Suppressor macrophage treated with lipopolysaccharide for 4 hours (primary cell): ENCODE results near the gene GLA.

ENCODE experiments used
- DNase-seq: peaks from one replicate; pipeline ENCODE4 v3.0.0-alpha.2; 2020

The GLA gene

DNA sequence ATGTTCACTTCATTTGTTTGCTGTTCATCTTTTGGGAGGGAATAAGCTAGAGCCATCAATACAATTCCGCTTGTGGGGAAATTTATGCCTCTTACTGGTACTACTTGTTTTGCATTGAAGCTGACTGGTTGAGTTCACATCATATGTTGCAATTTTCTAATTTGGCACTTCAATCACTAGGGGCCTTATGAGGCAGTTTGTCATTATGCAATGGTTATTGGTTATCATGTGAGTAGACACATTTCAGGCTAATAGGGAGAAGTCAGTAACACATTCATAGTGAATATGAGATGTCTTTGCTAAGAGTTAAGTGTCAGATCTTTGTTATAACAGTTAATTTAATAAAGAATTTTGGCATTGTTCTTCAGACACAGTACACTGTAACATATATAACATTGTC, 11.9 kb downstream of the GLA start:
- DNase-seq = peak; percentile 75

DNA sequence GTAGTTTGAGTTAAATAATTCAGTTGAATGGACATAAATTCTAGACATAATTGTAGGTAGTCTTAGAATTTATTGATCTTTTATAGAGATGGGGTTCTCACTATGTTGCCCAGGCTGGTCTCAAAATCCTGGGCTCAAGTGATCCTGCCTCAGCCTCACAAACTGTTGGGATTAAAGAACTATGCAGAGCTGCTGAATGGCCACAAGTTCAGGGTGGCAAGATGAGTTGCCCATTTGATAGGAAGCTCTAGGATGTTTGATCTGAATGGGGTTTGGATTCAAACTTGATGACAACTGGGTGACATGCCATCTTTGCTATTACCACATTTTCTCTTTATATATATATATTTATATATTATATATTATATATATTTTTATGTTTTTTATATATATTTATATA, 13.4 kb downstream of the GLA start:
- DNase-seq = no peak

DNA sequence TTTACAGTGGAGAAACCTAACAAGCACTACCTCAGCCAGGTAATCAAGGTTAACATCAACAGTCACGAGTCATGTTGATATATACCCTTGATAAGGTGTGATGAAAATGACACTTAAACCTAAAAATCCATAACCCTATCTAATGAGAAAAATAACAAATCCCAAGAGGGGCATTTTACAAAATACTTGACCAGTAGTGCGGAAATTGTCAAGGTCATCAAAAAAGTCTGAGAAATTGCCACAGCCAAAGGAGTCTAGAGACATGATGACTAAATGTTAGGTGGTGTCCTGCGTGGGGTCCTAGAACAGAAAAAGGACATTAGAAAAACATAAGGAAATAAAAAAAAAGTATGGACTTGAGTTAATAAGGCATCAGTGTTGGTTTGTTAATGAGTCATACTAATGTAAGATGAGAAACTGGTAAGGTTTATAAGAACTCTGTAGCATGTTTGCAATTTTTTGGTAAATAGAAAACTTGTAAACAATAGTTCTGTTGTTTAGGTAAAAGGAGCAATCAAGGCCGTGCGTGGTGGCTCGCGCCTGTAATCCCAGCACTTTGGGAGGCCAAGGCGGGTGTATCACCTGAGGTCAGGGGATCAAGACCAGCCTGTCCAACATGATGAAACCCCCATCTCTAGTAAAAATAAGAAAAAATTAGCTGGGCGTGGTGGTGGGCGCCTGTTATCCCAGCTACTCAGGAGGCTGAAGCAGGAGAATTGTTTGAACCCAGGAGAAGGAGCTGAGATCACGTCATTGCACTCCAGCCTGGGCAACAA, 14.0 kb downstream of the GLA start:
- no peak for DNase-seq

DNA sequence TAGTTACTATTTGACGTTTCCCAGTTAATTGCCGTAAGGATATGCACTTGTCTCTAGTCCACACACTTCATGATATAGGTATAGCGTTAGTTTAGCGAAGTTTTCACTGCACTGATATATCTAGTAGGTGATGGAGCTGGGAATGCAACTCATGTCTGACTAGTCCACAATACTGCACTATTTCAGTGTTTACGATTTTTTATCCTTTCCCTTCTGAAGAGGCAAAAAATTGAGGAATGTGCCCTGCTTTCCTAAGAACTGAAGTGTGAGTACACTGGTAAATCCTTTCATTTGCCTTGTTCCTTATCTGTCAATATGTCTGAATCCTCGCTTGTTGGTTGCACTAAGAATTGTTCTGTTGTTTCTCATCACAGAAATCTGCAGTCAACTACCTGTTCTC, 15.9 kb downstream of the GLA start:
- no peak for DNase-seq

DNA sequence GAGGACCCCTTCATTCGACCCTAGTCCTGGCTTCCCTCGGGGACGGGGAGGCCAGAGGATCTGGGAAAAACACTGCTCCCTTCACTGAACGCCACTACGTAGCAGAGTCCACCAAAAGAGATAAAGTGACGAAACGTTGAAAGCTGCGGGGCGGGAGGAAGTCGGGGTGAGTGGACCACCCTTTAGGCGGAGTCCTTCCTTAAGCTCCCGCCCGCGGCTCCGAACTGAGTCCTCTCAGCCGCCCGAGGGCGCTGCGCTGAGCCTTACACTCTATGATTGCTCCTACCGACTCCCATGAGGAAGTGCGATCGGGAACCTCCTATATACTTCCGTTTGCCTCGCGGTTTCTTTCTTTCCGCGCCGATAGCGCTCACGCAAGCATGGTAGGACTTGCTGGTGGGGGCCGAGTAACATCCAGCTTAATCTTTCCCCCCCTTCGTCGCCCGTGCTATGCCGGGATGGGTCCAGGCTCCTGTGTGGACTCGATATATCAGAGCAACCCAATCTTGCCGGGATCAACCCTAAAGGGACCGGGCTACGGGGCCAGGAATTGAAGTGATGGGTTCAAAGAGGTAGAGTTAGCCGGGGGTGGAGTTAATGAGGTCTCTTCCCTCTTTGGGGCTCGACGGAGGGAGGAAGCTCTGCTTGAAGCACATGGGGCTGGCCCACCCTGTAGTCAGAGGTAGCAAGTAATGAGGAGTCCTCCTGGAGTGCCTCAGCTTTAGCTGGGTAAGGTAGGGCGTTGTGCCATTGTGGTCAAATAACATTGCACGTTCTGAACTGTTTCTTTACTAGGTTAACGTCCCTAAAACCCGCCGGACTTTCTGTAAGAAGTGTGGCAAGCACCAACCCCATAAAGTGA, 16.8 kb downstream of the GLA start, which contains the start of gene RPL36A:
TSS of gene RPL36A (plus strand) at position 348 of the 862 bp plus-strand sequence. CDS start at position 381, 33 bp downstream.
- peak; percentile 92 for DNase-seq

DNA sequence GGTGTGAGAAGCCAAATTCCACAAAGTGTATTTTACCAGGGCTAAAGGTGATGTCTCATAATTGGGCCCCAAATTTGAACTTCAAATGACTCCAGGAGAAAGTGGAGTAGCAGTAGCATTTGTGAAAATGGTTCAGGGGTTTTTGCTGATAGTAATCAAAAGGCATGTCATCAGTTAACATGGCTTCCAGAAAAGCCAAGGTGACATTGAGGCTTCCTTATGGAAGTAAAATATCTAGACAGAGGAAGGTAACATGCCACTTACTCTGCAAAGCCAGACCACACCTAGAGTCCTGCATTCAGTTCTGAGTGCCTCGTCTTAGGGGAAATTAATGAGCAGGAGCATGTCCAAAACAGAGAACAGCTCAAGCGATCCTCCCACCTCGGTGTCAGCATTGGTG, 19.1 kb downstream of the GLA start:
- no peak for DNase-seq

DNA sequence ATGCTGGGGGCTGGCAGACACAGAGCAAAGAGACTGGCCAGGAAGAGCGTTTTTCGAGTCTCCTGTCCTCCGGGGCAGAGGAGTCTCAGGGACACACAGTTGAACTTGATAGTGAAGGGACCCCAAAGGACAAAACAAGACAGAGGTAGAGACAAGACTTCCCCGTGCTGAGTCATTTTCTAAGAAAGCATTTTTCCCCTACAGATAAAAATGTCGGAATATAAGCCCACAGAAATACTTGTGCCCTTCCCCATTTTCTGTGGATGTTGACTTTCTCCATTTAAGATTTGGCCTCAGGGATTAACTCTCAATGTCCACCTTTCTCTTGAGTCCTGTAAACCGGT, 21.2 kb downstream of the GLA start:
- DNase-seq = no peak

DNA sequence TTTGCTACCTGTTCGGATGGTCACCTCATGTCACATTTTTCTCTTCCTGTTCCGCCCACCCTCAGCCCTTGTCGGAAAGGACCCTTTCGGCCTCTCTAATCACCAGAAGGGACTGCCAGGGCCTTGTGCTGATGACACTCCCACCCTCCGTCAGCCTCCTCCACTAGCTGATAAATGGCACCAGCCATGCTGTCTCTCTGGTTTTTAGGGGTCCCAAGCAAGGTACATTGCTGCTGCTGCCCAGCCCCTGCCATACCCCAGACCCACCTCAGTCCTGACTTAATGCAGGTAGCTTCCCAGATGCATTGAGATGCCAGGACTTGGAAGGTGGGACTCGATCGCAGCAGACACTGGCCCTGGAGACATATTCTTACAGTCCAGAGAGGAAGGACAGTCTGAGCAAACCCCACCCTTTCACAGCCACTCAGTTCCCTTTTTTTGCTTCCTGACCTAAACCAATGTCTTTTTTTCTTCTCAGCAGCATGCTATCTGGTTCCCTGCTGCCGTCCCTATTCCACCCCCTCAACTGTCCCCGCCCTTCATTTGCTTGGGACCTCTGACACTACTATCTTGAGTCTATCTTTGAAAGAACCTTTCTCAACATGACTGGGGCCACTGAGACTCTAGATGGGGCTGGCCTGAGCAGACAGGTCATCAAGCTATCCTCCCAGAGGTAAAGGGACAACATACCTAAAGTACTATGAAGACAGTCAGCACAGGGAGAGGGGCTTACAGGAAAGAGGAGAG, 21.8 kb downstream of the GLA start, which contains the start of gene BTK:
TSS of gene BTK (minus strand) at position 397 of the 747 bp plus-strand sequence. CDS start 10,907 bp downstream, outside the sequence.
- DNase-seq = peak; percentile 75

DNA sequence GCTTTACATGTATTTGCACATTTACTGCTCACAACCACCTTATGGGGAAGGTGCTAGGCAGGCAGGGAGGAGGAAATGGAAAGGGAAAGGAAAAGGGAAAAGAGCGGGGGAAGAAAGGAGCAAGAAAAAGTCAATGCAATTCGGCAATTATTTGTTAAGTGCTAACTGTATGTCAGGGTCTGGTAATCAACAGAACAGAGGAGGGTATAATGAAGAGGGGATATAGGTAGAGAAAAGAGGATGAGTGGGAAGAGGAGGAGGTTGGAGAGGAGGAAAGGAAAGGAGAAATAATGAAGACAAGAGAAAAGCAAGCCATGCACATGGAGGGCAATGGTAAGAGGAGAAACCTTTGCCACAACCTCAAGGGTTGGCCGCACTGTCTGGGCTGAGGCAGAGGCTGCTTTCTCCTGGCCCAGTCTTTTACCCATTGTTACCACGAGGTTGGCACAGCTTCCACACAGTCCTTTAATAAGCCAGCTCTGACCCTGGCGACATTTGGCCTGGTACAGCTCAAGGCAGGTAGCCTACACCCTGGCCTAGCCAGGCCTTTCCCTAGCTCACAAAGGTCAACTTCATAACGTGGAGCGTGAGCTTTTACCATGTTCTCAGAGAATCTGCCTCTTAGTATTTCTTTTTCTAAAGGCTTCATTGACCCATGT, 22.6 kb downstream of the GLA start:
- no peak for DNase-seq

DNA sequence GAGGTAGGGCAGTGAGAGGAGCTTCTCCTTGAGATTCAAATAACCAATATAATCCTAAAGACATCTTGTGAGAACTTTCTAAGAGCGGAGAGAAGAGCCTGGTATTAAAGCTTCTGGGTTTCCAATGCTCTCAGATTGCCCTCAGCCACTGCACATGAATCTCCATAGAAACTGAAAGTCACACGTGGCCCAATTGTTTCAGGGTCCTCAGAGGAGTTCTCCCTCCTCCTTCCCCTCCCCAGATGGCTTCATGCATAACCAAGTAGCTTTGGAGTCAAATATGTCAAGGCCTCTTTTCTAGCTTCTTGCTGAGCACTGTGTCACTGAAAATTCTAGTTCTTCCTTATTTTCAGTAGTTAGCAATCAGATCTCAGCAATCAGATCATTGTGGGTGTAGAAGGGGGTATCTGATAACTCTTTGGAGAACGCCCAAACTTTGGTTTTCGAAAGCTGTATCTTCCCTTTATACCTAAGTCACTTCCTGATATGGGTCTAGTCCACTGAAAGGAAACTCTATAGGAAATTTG, 24.0 kb downstream of the GLA start:
- DNase-seq = peak; percentile 33

DNA sequence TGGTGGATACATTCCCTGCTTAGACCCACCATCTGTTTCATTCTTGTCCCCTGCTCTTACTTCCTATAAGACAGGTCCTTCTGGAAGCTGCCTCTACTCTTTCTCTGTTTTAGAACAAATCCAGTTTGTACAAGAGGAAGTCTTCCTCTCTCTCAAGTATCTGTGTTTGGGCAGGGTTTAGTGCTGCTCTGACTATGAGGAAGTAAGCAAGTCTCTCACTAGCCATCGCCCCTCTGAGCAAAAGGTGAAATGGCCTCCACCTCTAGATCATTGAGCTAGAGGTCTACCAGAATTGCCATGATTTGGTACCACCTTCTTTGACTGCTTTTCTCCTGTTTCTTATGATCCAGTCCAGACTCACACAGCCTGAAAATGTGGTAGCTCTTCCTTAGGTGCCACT, 30.2 kb downstream of the GLA start:
- no peak for DNase-seq

DNA sequence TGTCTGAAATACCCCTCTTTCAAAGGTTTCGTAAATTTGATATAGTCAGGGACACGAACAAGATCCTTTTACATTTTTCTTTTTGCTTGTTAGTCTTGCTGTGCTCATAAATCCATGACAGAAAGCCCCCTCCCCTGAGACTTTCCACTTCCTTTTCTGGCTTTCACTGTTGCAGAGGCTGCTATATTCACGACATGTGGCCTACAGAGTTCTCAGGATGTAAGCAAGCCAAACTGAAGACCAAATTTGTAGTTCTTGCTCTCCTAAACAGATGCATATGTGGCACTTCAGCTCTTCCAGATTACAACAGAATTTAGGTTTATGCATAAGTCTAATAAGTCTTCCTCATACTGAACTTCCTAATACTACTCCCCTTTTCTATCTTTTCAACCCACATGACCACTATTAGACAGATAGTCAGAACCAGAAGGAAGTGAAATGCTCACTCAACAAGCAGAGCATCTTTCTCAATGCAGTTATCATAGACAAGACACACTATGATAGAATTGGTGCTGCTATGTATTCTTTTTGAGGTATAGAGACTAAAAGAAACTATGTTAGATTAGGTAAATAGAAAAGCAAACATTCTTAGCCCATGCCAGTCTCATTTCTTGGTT, 36.7 kb downstream of the GLA start:
- DNase-seq = no peak

DNA sequence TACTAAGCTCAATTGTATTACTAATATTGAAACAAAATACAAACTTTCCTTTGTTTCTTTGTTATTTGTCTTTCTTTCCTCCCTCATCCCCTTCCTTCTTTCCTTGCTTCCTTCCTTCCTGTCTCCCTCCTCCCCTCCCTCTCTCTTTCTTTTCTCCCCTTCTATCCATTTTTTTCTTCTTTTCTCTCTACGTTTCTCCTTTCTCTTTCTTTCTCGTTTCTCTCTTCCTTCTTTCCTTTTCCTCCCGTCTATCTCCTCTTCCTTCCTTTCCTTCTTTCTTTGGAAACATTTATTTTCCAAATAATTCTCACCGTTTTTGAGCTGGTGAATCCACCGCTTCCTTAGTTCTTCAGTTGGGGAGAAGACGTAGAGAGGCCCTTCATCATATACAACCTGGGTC, 38.0 kb downstream of the GLA start:
- DNase-seq = no peak

DNA sequence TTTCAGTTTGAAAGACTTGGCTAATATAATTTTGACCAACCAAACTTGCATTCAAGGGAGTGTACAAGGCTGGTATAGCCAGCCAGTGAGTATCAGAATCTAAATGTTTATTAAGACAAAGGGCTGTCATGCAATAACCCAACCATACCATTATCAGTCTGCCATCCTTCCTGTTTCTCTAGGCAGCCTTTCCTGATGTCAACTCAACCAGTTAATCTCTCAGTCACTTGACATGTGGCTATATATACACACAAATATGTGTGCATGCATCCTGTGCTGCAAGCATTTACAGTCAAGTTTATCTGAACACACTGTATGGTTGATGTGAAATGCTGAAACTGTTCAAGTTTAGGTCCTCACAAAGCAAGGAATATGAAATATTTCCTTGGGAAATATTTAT, 38.9 kb downstream of the GLA start:
- DNase-seq = no peak

DNA sequence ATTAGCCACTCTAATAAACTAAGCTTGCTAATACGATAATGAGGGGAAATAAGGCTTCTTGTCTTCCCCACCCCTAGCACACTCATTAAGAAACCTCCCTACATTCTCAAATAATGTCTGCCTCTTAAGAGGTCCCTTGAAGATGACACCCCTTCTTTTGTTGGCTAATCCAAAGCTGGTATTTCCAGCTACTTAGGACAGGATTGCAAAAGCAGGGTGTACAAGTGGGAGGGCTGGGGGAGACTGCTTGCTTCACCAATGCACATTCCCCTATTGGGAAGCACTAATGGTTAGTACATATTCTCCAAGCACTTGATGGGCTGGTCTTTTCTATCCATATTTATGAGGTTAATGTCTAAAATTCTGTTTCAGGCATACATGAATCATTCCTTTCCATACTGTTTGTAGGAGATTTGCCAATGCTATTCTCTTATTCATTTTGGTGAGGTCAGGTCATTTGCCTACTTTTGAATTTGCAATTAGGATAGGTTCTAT, 42.4 kb downstream of the GLA start:
- DNase-seq = no peak

DNA sequence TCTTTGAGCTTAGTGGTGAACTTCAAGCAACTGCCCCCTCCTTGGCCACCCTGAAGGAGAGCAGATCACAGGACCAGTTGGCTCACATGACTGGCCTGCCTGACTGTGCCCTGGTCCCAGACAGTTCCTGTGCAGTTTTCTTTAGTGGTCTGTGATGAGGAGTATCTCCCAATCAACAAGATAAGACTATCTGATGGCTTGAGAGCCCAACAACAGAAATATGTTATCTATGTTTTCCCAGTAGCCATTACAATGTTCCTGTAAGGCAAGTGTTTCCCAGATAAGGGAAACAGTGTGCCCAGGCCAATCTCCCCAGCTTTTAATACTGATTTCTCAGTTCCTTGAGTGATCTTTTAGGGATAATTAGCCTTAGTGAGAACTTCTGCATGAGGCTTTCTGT, 45.0 kb downstream of the GLA start:
- no peak for DNase-seq

DNA sequence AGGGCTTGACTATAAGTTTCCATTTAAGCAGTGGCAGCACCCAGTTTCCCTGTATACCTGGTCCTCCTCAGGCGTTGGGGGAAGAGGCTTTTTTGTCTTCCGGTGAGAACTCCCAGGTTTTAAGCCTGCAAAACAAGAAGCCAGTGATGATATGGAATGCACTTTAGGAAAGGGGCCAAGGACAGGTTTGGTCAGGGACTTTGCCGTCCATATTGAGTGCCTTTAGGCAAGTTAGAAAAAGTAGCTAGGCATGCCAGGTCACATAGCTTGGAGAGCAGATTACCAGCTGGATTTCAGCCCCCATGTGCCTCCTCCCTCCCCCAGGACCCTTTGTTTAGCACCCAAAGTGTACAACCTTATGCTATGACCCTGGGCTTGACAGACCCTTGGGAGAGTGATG, 45.6 kb downstream of the GLA start:
- no peak for DNase-seq

DNA sequence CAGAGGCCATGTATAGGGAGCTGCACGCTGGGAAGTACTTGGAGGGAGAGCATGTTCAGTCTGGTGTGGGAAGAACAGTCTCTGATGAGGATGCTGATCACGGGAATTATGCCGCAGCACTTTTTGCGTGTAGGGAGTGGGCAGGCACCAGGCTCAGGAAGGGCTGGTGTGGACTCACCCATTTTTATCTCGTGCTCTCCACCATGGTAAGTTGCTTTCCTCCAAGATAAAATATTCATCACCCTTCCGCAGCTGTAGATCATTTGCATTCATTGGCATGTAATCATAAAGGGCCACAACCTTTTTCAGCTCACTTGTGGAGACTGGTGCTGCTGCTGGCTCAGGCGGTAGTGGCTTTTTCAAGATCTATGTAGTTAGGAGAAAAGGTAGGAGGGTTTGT, 47.3 kb downstream of the GLA start:
- DNase-seq = no peak

DNA sequence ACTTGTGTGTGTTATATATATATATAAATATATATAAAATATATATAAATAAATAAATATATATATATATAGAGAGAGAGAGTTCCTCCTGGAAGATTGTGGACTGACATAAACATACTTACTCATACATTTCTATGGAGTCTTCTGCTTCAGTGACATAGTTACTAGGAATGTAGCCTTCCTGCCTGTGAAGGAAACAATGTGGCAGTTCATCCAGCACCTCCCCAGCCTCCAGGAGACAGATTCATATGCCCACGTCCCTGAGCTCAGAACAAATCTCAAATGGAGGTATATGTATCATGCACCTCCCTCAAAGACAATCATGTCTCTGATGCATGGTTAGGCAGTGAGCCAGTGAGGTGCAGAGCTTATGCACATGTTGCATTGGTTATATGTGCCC, 47.8 kb downstream of the GLA start:
- DNase-seq = no peak

DNA sequence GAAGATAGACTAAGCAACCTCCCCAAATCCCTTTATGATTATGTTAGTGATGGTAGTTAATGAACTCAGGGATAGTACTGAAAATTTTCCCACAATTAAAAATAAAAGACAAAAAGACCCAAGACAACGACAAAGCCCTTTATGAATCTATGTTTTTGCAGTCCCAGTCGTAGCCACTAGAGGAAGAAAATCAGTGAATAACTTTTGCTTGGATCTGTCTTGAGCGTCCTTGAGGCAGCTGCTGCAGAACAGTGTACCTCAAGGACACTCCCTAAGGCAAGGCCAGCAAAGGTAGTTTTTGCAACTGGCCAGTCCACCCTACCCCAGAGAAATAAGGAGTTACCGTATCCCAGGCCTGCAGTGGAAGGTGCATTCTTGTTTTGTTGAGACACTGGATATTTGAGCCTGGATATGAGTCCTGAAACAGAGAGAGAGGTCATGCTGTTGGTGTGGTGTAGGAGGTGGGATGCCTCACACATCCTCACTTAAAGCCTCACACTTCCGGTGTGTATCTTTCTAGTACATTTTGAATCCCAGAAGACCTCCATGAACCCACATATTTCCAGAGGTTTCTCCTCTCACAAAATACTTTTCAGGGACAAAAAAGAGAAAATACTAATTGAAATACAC, 50.4 kb downstream of the GLA start:
- no peak for DNase-seq

DNA sequence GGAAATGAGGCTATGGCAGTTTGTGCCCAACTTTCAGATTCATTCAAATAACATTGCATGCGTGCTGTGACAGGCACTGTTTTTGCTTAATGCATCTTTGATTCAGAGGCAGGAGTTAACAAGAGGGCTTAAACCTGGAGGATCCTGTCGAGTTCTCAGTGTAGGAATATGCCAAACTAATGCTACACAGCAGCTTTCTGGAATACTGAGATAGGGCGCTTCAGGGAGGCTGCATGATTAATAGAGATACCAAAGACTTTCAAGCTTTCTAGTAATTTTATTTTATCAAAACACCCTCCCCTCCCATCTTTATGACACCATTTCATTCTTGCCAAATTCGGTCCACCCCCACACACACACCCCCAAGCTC, 58.5 kb downstream of the GLA start:
- DNase-seq = no peak
